HG02798 (cell line): ENCODE data around the gene NIF3L1.
"Not testable (repeated sequence)": the region's sequence is repeated elsewhere in the genome, so short reads cannot be mapped to it uniquely, and the experiment has no call there.

Experiments used
- ATAC-seq: cut with Tn5 transposase; IDR thresholded peaks from one replicate; pipeline ENCODE4 v1.9.1; 2021; ENCODE audit warnings: mild to moderate bottlenecking; ENCODE audit not compliant: unreplicated experiment, poor library complexity

The NIF3L1 gene

DNA sequence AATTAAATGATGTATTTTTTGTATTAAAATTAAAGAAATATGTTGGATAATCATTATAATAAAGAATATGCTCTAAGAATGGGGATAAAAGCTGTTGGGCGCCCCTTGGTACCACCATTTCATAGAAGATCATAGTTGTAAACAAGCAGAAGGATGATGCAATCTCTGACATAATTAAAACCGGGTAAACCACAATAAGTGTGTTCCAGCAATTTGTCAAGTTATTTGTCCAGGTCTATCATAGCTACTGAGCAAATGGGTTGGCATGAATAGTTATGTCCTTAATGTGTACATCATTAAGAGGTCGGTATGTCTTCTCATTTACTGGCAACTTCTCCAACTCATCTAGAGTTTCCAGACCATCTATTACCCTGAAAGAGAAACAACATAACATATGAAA is 18.0 kb upstream of the NIF3L1 start:
- no peak for ATAC-seq

DNA sequence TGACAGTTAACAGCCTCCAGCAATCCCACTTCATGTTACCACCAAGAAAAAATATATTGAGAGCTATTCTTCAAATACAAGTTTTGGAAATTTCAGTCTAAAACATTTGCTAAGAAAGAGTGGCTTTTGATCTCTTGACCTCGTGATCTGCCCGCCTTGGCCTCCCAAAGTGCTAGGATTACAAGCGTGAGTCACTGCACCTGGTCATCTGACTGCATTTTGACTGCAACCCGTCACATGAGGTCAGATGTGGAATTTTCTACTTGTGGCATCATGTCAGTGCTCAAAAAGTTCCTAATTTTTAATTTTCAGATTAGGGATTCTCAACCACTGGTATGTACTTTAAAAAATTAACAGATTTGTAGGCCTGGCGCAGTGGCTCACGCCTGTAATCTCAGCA is 15.6 kb upstream of the NIF3L1 start:
- no peak for ATAC-seq

DNA sequence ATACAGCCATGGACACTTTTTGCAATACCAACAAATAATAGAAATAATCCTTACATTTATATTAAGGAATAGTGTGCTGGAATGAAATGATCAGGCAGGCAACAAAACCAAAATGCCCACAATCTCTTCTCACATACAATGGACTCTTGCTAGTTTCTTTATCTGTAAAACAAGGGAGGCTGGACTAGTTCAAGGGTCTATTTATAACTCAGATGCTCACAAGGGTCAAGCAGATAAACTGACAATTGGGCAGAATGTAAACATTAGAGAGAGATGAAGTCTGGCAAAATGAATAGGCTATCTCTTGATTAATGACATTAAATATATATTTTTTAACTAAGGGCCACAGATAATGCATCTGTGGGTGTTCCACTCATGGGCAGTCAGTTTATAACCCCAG is 11.7 kb upstream of the NIF3L1 start:
- no peak for ATAC-seq

DNA sequence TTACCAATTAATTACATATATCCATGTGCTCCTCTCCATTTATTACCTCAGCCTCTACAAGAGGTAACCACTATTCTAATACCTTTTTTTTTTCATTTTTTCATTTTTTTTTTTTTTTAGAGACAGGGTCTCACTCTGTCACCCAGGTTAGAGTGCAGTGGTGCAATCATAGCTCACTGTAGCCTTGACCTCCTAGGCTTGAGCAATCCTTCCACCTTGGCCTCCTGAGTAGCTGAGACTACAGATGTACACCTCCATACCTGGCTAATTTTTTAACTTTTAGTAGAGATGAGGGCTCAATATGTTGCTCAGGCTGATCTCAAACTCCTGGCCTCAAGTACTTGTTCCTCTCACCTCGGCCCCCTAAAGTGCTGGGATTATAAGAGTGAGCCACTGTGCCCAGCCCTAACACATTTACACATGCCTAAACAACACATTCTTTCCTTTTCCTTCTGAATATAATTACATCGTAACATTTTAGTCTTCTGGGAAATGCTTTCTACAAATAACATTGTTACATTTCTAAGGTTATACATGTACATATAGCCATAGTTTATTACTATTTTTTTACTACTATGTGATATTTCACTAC is 10.8 kb upstream of the NIF3L1 start:
- ATAC-seq = no peak

DNA sequence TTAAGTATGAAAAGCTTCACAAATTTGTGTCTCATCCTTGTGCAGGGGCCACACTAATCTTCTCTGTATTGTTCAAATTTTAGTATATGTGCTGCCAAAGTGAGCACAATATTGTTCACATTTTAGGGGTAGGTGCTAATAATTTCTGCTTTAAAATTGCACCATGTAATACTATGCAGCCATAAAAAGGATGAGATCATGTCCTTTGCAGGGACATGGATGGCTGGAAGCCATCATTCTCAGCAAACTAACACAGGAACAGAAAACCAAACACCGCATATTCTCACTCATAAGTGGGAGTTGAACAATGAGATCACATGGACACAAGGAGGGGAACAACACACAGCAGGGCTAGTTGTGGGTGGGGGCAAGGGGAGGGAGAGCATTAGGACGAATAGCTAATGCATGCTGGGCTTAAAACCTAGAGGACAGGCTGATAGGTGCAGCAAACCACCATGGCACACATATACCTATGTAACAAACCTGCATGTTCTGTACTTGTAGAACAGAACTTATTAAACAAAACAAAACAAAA is 7.4 kb upstream of the NIF3L1 start:
- ATAC-seq = not testable (repeated sequence)

DNA sequence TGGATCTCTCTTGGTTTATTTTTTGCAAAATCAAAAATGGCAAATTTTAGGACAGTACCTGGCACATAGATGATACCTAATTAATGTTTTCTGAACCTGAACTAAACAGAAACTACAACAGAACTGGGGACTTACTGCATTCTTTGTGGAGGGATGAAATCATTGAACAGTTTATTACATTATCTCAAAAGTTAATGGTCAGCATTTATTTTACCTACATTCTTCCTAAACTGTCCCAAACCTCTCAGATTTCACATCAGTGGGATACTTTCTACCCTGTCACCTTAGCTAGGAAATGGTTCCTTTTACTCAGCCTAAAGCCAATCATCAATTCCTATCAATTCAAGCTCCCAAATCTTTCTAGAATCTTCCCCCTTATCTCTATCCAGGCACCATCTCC is 10.3 kb downstream of the NIF3L1 start:
- ATAC-seq = no peak

DNA sequence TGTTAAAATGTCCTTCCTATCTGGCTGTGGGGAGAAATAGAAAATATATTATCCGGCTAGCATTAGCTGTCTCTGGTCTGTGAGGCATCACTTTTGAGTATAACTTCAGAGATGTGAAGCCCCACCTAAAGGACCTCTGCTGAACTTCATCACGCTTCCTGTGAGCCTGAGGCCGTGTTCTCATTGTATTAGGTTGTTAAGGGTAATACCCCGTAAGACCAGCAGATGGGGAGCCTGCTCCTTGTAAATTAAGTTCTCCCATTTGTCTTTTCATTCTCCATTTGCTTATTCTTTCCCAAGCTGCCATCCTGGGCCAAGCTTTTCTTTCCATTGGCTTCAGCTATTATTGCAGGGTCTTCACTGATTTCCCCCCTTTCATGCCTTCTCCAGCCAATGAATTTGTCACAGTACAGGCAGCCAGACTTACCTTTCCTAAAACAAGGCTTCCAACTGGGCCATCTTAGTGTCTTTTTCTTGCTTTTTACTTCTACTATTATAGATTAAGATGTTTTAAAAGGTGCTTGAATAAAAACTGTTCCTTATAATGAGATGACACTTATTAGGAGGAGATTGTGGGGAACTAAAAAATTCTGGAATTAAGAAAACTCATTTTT is 12.4 kb downstream of the NIF3L1 start:
- ATAC-seq = peak; percentile 96

DNA sequence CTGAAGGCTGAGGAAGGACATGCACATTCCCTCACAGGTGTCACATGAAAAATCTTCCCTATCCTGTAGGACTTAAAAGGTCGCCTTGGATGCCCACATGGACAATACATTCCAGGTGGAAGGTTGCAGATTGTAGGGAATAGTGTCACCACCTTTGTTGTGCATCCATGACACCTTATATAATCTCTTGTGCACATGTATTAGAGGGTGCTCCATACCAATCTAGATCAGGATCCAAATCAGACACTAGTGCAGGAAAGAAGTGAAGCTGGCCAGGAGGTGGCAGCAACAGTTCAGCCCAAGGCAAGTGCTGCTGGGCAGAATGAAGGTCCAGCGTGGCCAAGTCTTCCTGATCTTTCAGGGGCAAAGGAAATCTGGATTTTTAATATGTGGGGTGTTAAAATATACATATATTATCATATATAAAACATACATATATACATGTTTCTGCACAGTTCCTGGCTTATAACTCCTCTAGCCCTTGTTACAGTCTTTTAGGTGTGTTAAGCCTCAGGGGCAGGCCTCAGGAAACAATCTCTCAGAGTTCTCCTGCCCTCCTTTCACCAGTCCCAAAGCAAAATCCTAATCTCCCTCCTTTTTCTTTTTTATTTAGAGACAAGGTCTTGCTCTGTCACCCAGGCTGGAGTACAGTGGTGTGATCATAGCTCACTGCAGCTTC is 16.6 kb downstream of the NIF3L1 start:
- no peak for ATAC-seq

DNA sequence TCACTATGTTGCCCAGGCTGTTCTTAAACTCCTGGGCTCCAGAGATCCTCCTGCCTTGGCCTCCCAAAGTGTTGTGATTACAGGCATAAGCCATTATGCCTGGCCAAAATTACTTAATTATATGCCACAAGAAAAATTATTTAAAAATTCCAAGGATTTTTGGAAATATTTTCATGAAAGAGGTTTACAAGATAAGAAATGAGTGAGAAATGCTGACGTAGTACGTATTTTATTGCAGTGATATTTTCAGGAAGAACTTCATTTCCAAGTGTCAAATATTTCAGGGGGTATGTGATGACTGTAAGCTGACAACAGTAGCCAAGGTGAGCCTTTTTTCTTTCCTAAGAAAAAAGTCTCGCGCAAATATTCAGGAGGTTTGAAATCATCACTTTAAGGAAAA is 20.8 kb downstream of the NIF3L1 start:
- no peak for ATAC-seq

DNA sequence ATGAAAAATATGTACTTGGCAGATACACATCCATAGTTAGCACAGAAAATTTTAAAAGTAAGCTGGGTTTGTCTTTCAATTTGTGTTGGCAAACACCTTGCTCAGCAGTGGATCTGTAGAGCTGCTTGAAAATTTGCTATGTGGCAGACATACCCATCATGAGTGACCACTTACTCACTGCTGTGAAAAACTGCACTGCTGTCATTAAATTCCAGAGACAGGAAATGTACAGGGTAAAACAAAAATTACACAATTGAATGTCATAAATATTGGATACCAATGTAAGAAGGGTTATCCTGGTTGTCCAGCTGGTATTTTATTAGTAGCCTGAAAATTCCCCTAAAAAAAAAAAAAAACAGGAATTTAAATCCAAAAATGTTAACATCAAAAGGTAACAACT is 24.5 kb downstream of the NIF3L1 start:
- no peak for ATAC-seq

DNA sequence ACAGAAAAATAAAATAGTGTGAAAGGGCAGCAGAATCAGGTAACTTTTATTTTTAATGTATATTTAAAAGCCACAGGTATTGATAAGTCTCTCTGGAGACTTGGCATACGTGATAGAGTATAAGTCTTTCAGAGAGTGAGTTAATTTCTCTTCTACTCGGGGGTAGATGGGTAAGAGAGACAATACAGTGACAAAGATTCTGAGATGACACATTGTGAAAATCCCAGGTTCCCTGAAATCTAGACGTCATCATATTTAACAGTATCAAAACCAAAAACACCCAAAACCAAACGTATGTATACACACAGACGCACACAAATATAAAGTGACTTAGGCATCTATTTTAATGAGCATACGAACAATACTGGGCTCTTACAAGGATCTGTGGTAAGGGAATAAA is 33.3 kb downstream of the NIF3L1 start:
- no peak for ATAC-seq

DNA sequence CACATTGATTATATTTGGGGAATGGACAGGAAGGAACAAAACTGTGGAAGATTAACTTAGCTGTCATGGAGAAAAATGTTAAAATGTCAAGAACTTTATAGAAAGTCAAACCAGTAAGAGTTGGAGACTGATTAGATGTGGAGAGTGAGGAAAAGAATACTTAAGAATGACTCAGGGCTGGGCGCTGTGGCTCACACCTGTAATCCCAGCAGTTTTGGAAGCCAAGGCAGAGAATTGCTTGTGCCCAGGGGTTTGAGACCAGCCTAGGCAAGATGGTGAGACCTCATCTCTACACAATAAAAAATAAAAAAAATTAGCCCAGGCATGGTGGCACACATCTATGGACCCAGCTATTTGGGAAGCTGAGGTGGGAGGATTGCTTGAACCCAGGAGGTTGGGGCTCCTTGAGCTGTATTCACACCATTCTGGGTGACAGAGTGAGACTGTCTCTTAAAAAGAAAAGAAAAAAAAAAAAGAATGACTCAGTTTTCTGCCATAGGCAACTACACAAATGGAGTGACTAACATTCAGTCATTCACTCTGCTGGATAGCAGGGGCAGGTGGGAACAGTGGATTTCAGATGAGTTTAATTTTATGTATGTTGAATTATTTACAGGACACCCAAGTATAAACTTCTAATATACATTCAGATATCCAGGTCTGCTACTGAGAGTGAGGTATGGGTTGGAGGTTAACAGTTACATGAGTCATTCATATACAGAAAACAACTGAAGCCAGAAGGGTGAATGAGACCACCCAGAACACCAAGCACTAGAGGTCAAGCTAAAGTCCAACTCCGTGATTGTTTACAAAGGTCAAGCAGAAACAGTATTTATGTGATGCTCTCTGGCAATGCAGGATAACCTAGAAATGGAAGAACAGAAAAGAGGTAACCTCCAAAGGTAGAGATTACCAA is 40.4 kb downstream of the NIF3L1 start:
- ATAC-seq = no peak

DNA sequence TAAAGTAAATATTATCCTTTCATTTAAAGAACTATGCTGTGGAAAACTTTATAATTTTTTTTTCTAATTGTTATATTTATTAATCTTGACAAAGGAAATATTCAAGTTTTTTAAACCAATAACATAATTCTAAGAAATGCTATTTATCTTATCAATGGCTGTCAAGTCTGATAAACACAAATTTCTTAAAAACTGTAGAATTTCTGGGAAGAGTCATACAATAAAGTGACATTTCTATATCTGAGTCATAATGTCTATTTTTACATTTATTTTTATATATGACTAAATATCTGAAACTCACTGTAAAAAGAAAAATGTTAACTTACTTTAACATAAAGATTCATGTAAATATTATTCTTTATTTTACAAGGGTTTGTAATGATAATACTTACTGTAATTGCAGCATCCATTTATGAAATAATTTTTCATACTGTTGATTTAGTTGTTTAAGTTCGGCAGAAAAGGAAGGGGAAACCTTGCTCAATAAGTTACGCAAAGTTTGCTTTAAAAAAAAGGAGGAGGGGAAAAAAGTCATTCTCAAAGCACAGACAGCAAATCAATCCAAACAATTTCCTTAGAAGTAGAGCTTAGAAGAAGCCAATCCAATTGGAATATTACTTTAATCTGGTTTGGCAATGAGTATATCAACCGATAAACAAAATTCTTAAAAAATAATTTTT is 41.9 kb downstream of the NIF3L1 start:
- ATAC-seq = no peak

DNA sequence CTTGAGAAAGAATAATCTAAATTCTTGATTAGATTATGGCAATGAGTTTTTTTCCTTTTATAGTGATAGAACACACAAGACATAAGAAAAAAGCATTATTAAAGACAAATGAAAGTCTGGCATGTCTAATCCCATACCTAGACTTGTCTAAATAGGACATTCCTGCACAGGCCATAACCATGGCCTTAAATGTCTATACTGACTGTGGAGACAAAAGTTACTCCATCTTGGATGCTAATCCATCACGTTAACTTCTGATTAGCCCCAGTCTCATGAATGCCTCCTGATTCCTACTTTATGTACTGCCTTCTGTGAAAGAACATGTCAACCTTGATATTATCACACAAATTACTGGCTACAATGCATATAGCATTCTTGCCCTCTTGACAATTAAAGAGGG is 50.7 kb downstream of the NIF3L1 start:
- ATAC-seq = no peak

DNA sequence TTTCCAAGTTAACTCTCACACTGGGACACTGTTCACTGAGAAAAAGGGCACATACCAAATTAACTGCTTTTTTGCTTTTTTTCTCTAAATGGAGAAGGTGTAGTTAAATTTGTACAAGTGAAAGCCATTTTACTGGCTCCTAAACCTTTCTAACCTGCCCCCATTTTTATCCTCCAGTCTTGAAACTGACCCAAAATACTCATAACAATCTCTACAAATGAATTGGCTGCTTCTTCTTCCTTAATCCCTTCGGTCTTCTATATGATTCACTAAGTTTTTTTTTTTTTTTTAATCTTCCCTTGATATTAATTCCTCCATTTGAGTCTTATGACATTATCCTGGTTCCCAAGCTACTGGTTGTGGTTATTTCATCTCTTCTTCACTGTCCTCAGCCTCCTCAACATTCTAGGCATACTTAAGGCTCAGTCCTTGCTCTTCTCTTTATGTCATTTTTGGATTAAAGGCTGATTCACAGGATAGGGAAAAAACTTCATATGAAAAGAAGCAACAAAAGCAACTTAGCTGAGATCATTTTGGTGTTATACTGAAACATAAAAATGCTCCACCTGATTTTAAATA is 54.4 kb downstream of the NIF3L1 start:
- no peak for ATAC-seq

DNA sequence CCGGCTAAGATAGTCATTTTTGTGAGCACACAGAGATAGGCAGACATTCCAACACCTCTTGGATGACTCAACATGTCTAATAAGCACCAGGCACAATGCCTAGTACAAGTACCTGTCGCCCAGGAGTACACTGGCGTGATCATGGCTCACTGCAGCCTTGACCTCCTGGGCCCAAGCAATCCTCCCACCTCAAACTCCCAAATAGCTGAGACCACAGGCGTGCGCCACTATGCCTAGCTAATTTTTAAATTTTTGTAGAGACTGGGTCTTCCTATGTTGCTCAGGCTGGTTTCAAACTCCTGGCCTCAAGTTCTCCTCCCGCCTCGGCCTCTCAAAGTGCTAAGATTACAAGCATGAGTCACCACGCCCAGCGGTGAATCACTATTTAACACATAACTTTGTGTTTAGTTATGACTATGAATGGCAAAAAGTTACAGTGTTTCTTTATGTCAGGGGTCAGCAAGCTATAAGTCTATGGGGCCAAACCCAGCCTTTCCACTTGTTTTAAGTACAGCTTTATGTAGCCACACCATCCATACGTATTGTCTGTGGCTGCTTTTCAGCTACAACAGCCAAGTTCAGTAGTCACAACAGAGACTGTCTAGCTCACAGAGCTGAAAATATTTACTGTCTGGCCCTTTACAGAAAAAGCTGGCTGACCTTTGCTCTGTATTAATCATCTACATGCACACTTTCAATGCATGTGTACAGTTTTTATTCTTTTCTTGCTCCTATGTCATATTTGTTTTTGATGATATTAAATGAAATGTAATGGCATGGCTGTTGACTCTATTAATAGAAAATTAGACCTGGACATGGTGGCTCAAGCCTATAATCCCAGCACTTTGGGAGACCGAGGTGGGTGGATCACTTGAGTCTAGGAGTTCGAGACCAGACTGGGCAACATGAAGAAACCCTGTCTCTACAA is 55.6 kb downstream of the NIF3L1 start:
- ATAC-seq = no peak

DNA sequence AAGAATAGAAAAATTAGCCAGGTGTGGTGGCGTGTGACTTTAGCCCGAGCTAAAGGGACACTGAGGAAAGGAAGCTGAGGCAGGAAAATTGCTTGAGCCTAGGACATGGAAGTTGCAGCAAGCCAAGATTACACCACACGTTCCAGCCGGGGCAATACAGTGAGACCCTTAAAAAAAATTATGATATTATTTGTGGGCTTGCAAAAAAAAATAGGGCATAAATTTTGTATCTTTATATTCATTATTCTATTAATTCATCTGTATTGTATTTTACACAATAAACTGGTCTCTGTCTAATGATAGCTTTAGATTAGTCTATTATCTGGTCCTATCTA is 56.2 kb downstream of the NIF3L1 start:
- no peak for ATAC-seq

DNA sequence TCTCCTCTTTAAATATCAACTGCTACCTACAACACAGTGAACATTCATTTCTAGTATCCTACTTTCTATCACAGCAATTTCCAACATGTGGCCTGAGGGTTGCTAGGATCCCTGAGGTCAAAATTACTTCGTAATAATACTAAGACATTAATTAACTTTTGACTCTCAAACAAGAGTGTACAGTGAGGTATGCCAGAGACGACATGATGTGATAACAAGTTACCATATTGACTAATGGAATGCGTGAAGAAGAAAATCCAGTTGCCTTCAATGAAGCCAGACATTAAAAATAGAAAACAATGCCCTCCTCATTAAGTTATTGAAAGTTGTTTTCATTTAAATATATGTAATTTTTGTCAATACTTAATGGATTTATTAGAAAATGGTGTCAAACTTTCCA is 61.2 kb downstream of the NIF3L1 start:
- ATAC-seq = no peak
